Vagina (tissue), 2 donors: Measurements from ENCODE around the gene CTBP1.
A peak's percentile ranks its signal among the peaks of the same experiment; 100 is the strongest.

Experiments
- POLR2A ChIP-seq, 2 donors: fragments of 450-650 bp; IDR thresholded peaks; one replicate each; pipeline ENCODE4 v1.6.1; 2017; ENCODE audit warnings: antibody characterized with exemption in 2 of 2, mild to moderate bottlenecking in 2 of 2, moderate library complexity in 2 of 2
- POLR2AphosphoS5 ChIP-seq, 2 donors: sonication (generic); formaldehyde crosslinking; IDR thresholded peaks; one replicate each; pipeline ENCODE4 v1.9.0; 2017; ENCODE audit warnings: antibody characterized with exemption in 2 of 2, mild to moderate bottlenecking in 2 of 2, low read depth in 1 of 2; ENCODE audit not compliant: insufficient read depth in 1 of 2
- TF ChIP-seq, protein P1 (sequence below), 3 experiments: fragments of 450-650 bp in 2 of 3; fragments of 200-600 bp in 1 of 3; sonication (generic) in 1 of 3; IDR thresholded peaks; one replicate each; pipeline ENCODE4 v1.5.1; 2017 to 2019; ENCODE audit warnings: antibody characterized with exemption in 3 of 3, mild to moderate bottlenecking in 2 of 3, moderate library complexity in 2 of 3

DNA sequence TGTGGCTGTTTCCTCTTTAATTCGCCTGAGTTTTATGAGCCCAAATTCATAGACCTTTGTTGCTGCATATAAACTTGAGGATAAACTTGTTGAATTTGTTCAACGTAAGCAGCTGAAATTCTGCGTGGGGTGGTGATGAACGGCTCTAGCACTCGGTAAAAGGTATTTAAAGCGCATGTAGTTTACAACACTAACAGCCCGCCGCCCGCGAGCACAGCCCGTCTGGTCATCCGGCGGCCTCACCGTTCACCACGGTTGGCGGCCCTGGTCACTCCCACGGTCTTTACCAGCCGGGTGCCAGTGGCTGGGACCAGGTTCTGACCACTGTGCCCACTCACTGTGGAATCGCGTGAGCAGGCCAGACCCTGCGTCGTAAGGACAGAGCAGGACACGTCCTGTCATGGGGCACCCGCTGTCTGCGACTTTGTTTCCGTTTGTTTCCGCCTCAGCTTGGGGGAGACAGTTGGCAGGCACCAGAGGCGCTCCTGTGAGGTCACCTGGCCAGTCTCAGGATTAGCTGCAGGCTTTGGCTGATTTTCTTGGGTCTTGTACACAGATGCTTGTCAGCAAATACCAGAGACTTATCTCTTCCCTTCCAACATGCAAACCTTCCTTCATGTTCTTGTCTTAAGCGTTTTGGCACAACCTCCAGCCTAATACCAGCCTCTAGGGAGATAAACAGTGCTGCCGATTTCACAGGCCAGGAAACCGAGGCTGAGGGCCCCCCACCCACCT is 39.8 kb downstream of the CTBP1 start:
- TF ChIP-seq, protein P1, sequence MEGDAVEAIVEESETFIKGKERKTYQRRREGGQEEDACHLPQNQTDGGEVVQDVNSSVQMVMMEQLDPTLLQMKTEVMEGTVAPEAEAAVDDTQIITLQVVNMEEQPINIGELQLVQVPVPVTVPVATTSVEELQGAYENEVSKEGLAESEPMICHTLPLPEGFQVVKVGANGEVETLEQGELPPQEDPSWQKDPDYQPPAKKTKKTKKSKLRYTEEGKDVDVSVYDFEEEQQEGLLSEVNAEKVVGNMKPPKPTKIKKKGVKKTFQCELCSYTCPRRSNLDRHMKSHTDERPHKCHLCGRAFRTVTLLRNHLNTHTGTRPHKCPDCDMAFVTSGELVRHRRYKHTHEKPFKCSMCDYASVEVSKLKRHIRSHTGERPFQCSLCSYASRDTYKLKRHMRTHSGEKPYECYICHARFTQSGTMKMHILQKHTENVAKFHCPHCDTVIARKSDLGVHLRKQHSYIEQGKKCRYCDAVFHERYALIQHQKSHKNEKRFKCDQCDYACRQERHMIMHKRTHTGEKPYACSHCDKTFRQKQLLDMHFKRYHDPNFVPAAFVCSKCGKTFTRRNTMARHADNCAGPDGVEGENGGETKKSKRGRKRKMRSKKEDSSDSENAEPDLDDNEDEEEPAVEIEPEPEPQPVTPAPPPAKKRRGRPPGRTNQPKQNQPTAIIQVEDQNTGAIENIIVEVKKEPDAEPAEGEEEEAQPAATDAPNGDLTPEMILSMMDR (IDR thresholded peaks at IDR 0.05): no peak
- TF ChIP-seq POLR2A (IDR thresholded peaks at IDR 0.05) (no peak), POLR2AphosphoS5 (IDR thresholded peaks at IDR 0.05; ENCODE audit: insufficient read depth in 1 of 2, low read depth in 1 of 2) (peak in 1 of 2 donors; percentile 45)
